Lower leg skin (tissue), 4 donors: ENCODE results near the gene TMEM17. TPM values are rescaled to one million over a fixed set of nuclear protein-coding genes. Genes with fewer than 3 reads are reported as not detected.
"Not testable (repeated sequence)": the region's sequence is repeated elsewhere in the genome, so short reads cannot be mapped to it uniquely, and the experiment has no call there.

Experiments used
- DNase-seq, 2 donors: peaks; one replicate each; pipeline ENCODE4 v3.0.0-alpha.2; 2019; ENCODE audit warnings: low spot score in 2 of 2
- H3K4me3 ChIP-seq: fragments of 200-600 bp; sonication (generic); 2 replicates; pipeline ENCODE4 v1.5.1; 2017; ENCODE audit warnings: mild to moderate bottlenecking, low read depth; ENCODE audit not compliant: poor library complexity, severe bottlenecking
- CTCF ChIP-seq, 3 donors: fragments of 450-650 bp; IDR thresholded peaks; one replicate each; pipeline ENCODE4 v1.5.1; 2016; ENCODE audit warnings: antibody characterized with exemption in 3 of 3, mild to moderate bottlenecking in 3 of 3, moderate library complexity in 2 of 3
- POLR2A ChIP-seq, 2 donors: fragments of 450-650 bp; IDR thresholded peaks; one replicate each; pipeline ENCODE4 v1.6.1; 2016 to 2017; ENCODE audit warnings: antibody characterized with exemption in 2 of 2, mild to moderate bottlenecking in 1 of 2, moderate library complexity in 1 of 2
- WGBS, 2 donors: methylation state at CpG; one replicate each; pipeline ENCODE4 v1.1.5; 2018; 5-methylcytosine and 5-hydroxymethylcytosine counted together
- intact Hi-C: fragments of 100-400 bp; cut with DNase I; formaldehyde crosslinking; loops from one replicate; pipeline ENCODE4 v1.15.0; 2023; ENCODE audit warnings: low total_unique reads
- total RNA-seq, 4 donors: library from RNA; depleted of rRNA; stranded (reverse); fragments of >200 nt; gene quantifications; one replicate each; pipeline ENCODE4 v1.1.0, GENCODE V29; 2016

Gene TMEM17
- total RNA-seq, 4 donors from 2014 or later = 0.80 to 8.6 (median 1.9) TPM

GRCh38 chr2:62540408-62541168, 34.6 kb upstream of the TMEM17 start:
- no peak overlapping the region for H3K4me3 ChIP-seq
- intact Hi-C loops = no loop called here
- TF ChIP-seq POLR2A (IDR thresholded peaks at IDR 0.05) (no peak), CTCF (IDR thresholded peaks at IDR 0.05) (no peak)
- 77 to 86% methylated on average over 5 of the region's 5 CpGs for WGBS, 2 donors
- DNase-seq = no peak

DNA sequence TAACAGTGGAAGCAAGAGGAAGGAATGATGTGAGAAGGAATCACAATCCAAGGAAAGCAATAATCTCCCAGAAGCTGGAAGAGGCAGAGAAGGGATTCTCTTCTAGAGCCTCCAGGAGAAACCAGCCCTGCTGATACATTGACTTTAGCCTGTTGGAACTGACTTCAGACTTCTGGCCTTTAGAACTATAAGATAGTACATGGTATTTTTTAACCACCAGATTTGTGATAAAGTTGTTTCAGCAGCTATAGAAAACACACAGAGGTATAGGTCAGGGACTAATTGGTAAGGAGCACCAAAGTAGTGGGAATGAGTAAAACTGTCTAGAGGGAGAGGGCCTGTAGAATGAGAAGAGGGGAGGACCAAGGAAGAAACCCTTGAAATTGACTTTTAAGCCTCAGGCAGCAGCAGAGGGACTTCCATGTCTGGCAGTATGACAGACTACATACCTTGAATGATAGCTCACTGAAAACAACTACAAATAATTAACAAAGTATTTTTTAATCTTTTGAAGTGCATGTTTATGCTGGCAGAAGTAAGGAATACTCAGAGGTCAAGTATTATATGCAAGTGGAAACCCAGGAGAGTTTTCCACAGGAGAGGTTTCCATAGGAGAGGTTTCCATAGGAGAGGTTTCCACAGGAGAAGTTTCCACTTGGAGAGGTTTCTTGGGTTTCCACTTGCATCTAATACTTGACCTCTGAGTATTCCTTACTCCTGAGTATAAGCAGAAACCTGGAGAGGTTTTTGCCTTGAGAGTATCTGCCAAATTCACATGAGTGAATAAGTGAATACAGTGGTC, 33.8 kb upstream of the TMEM17 start:
- H3K4me3 ChIP-seq = no peak overlapping the region
- TF ChIP-seq CTCF (IDR thresholded peaks at IDR 0.05) (no peak), POLR2A (IDR thresholded peaks at IDR 0.05) (no peak)
- intact Hi-C loops = no loop called here
- DNase-seq = no peak

DNA sequence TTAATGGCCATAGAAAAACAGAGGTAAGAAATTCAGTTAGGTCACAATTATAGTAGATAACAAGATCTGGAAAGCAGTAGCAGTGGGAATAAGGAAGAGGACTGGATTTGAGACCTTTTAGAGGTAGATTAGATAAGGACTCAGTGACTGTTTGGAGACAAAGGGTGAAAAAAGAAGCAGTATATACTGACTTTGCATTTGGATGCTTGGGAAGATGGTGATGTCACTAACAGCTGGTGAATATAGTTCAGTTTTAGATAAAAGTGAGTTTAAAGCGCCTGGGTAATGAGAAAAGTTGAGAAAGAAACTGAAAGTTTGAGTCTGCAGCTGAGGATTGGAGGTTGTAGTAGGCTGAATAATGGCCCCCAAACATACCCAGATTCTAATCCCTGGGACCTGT, 32.8 kb upstream of the TMEM17 start:
- intact Hi-C loops = no loop called here
- WGBS, 2 donors = 96 to 98% methylated on average over 1 of the region's 1 CpG
- no peak for DNase-seq
- TF ChIP-seq POLR2A (IDR thresholded peaks at IDR 0.05) = no peak
- TF ChIP-seq CTCF (IDR thresholded peaks at IDR 0.05) = no peak
- H3K4me3 ChIP-seq = no peak overlapping the region

- no peak overlapping the region for H3K4me3 ChIP-seq
- DNase-seq = no peak
- intact Hi-C loops = no loop called here
- no peak for TF ChIP-seq CTCF (IDR thresholded peaks at IDR 0.05)
- no peak for TF ChIP-seq POLR2A (IDR thresholded peaks at IDR 0.05)
- 94% methylated on average over 8 of the region's 8 CpGs for WGBS, 2 donors
These were observed 31.8 kb upstream of the TMEM17 start for GRCh38 chr2:62537814-62538213.

- intact Hi-C loops = no loop called here
- H3K4me3 ChIP-seq = no peak overlapping the region
- 68 to 70% methylated on average over 7 of the region's 7 CpGs for WGBS, 2 donors
- no peak for TF ChIP-seq CTCF (IDR thresholded peaks at IDR 0.05)
- no peak for TF ChIP-seq POLR2A (IDR thresholded peaks at IDR 0.05)
- DNase-seq = no peak
These were observed 31.0 kb upstream of the TMEM17 start for GRCh38 chr2:62536873-62537547.

- H3K4me3 ChIP-seq, intact Hi-C loops, DNase-seq: not testable (repeated sequence)
- 85 to 86% methylated on average over 3 of the region's 3 CpGs for WGBS, 2 donors
These were observed 29.5 kb upstream of the TMEM17 start for GRCh38 chr2:62535521-62535920.
